Heart left ventricle (tissue), 13 donors: ENCODE results near the gene AKR1B1.

Experiments
- CTCF ChIP-seq, 12 donors: fragments of 200-600 bp; sonication (generic) in 4 of 12; IDR thresholded peaks; one replicate each; pipeline versions ENCODE4 v1.5.0 to v1.8.0; 2018 to 2022; ENCODE audit warnings: antibody characterized with exemption in 12 of 12, mild to moderate bottlenecking in 5 of 12
- POLR2A ChIP-seq, 2 donors: fragments of 450-650 bp; IDR thresholded peaks; one replicate each; pipeline ENCODE4 v1.6.1; 2017; ENCODE audit warnings: antibody characterized with exemption in 2 of 2, mild to moderate bottlenecking in 2 of 2, moderate library complexity in 2 of 2
- donor health status: ischemic (EF 13 %, LVEDD 7.1; RV severe dilation, severe dysfunction).
- donor health status: DM: no; HTN: yes; CAD: no.
- donor health status: DM: no; HTN: no; CAD: no.
- donor health status: ischemic (EF 25% LVEDD 6.9; RV normal size, moderate dysfunction).
- donor health status: ischemic (EF 25% LVEDD 5.7; RV mildly dilated, moderate dysfunction).
- donor health status: ischemic (EF 35%, LVEDD 5.7; RV mildly dilated, moderate dysfunction).
- donor health status: nonischemic (EF 11% LVEDD 7.7; RV severe dilation, severe dysfunction).
- donor health status: DM: yes; HTN: yes; CAD: no.
- donor health status: PGD.
- donor health status: ischemic (EF 29% LVEDD 5.4; RV normal size, mild dysfunction).
- donor health status: nonischemic (EF 23%, LVEDD 6.1; RV moderate dilation, normal function).

GRCh38 chr7:134468475-134468874 is 9.6 kb upstream of the AKR1B1 start:
- no peak for TF ChIP-seq CTCF (IDR thresholded peaks at IDR 0.05)
- TF ChIP-seq POLR2A (IDR thresholded peaks at IDR 0.05), result no peak
